Naive B cell (primary cell): ENCODE results near the gene CTBP1. TPM values are rescaled to one million over a fixed set of nuclear protein-coding genes. Genes with fewer than 3 reads are reported as not detected.

ENCODE experiments used
- ATAC-seq, 2 donors: fragments of 150-1000 bp; cut with Tn5 transposase; 2 replicates each; pipeline ENCODE4 v1.10.0; 2021; ENCODE audit warnings: low read depth in 2 of 2, mild to moderate bottlenecking in 2 of 2, moderate library complexity in 2 of 2
- DNase-seq: peaks from one replicate; pipeline ENCODE4 v3.0.0; 2022
- H3K27ac Mint-ChIP-seq, 6 donors: one replicate each; pipeline ENCODE4 v1.8.0; 2020 to 2022; ENCODE audit warnings: mild to moderate bottlenecking in 6 of 6, mixed read lengths in 6 of 6, moderate library complexity in 5 of 6, inconsistent platforms in 2 of 6
- H3K27me3 Mint-ChIP-seq, 3 donors: one replicate each; pipeline ENCODE4 v1.8.0; 2021 to 2022; ENCODE audit warnings: mixed read lengths in 3 of 3, mild to moderate bottlenecking in 1 of 3
- H3K36me3 Mint-ChIP-seq, 2 donors: one replicate each; pipeline ENCODE4 v1.8.0; 2020 to 2022; ENCODE audit warnings: mixed read lengths in 2 of 2, inconsistent platforms in 1 of 2, mild to moderate bottlenecking in 1 of 2
- H3K4me1 Mint-ChIP-seq, 3 donors: one replicate each; pipeline ENCODE4 v1.8.0; 2020 to 2022; ENCODE audit warnings: mixed read lengths in 3 of 3, inconsistent platforms in 1 of 3, mild to moderate bottlenecking in 1 of 3, moderate library complexity in 1 of 3
- H3K4me3 Mint-ChIP-seq, 8 donors: one replicate each; pipeline ENCODE4 v1.8.0; 2020 to 2022; ENCODE audit warnings: mild to moderate bottlenecking in 8 of 8, mixed read lengths in 8 of 8, moderate library complexity in 8 of 8, inconsistent platforms in 2 of 8
- H3K9me3 Mint-ChIP-seq, 7 donors: one replicate each; pipeline ENCODE4 v1.8.0; 2020 to 2022; ENCODE audit warnings: mixed read lengths in 7 of 7, mild to moderate bottlenecking in 5 of 7, inconsistent platforms in 2 of 7, moderate library complexity in 1 of 7
- polyA plus RNA-seq, 6 donors: library from polyadenylated mRNA; unstranded; fragments of 300-500 nt; fragmentation: Illumina TruSeq; gene quantifications; one replicate each; pipeline ENCODE4 v1.2.3, GENCODE V29; 2021; ENCODE audit warnings: low read depth in 6 of 6

The CTBP1 gene
- polyA plus RNA-seq, 6 donors from 2014 or later: 46.4 to 98.8 (median 79.8) TPM

- Mint-ChIP-seq H3K4me1 (peaks cover 23 to 25% (median 24%) of the 10 kb centered on the region in 3 donors), H3K27ac (no peak overlapping the region), H3K9me3 (peaks cover 0 to 14% (median 6%) of the 10 kb centered on the region in 7 donors), H3K4me3 (no peak overlapping the region), H3K36me3 (peaks cover 0 to 4% of the 10 kb centered on the region in 2 donors), H3K27me3 (no peaks in the 10 kb centered on the region)
- DNase-seq (no peak), ATAC-seq (no peak)
Observed at GRCh38 chr4:1271686-1272085, 22.8 kb upstream of the CTBP1 start.

- Mint-ChIP-seq H3K9me3 (peaks cover 0 to 14% (median 6%) of the 10 kb centered on the region in 7 donors), H3K36me3 (no peaks in the 10 kb centered on the region), H3K27me3 (no peaks in the 10 kb centered on the region), H3K27ac (peak overlapping the region in 4 of 6 donors; percentile 44 to 82 (median 65)), H3K4me1 (peaks cover 24 to 29% (median 26%) of the 10 kb centered on the region in 3 donors), H3K4me3 (peak overlapping the region in 4 of 8 donors; percentile 2 to 55 (median 30))
- ATAC-seq (no peak), DNase-seq (no peak)
Observed at GRCh38 chr4:1269209-1269608, 20.3 kb upstream of the CTBP1 start.

DNA sequence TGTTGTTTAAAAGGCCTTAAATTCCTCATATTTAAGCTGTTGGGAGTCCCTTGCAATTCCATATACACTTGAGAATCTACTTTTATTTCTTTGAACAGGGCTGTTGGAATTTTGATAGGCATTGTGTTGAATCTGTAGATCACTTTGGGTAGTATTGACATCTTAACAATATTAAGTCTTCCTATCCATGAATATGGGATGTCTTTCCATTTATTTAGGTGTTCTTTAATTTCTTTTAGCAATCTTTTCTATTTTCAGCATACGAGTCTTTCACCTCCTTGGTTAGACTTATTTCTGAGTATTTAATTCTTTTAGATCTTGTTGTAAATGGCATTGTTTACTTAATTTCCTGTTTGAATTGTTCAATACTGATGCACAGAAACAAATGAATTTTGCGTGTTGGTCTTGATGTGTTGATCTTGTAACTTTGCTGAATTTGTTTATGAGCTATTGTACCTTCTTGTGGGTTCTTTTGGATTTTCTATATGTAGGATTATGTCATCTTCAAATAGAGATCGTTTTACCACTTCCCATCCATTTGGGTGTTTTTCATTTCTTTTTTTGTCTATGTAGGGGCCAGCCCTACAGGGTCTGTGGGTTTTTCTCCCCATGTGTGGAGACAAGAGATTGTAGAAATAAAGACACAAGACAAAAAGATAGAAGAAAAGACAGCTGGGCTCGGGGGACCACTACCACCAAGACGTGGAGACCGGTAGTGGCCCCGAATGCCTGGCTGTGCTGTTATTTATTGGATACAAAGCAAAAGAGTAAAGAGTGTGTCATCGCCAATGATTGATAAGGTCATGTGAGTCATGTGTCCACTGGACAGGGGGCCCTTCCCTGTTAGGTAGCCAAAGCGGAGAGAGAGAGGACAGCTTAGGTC is 18.2 kb upstream of the CTBP1 start:
- H3K4me3 Mint-ChIP-seq: peak overlapping the region; percentile 62 to 94 (median 87)
- peak overlapping the region; percentile 86 to 97 (median 94) for H3K27ac Mint-ChIP-seq
- DNase-seq (no peak), ATAC-seq (peak; percentile 40 to 48)
- H3K4me1 Mint-ChIP-seq: peaks cover 24 to 29% (median 26%) of the 10 kb centered on the region in 3 donors
- H3K36me3 Mint-ChIP-seq: no peaks in the 10 kb centered on the region
- peaks cover 0 to 14% (median 6%) of the 10 kb centered on the region in 7 donors for H3K9me3 Mint-ChIP-seq
- no peaks in the 10 kb centered on the region for H3K27me3 Mint-ChIP-seq

- Mint-ChIP-seq H3K27ac (peak overlapping the region in 1 of 6 donors; percentile 11), H3K4me1 (peaks cover 31 to 36% (median 31%) of the 10 kb centered on the region in 3 donors)
Observed at GRCh38 chr4:1265351-1265750, 16.4 kb upstream of the CTBP1 start.

DNA sequence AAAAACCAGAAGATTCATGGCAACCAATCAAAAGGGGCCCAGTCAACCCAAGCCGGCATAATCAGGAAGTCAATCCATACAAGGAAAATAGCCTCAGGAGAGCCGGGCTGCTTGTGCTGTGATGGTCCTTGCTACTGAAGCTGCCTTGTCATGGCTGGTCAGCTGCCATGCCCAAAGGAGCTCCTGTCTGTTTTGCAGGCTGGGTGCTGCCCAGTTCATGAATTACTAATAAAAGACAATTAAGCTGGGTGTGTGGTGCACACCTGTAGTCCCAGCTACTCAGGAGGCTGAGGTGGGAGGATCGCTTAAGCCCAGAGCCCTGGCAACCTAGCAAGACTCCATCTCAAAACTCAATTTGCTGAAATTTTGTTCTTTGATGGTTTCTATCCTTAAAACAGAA is 16.0 kb upstream of the CTBP1 start:
- Mint-ChIP-seq H3K36me3 (no peaks in the 10 kb centered on the region), H3K27ac (peak overlapping the region in 1 of 6 donors; percentile 11), H3K27me3 (no peaks in the 10 kb centered on the region), H3K9me3 (peaks cover 0 to 10% (median 6%) of the 10 kb centered on the region in 7 donors), H3K4me1 (peaks cover 27 to 35% (median 29%) of the 10 kb centered on the region in 3 donors), H3K4me3 (no peak overlapping the region)
- no peak for DNase-seq
- ATAC-seq: no peak

More at GRCh38 chr4:1265351-1265750, 16.4 kb upstream of the CTBP1 start:
- Mint-ChIP-seq H3K4me3 (no peak overlapping the region), H3K9me3 (peaks cover 0 to 12% (median 6%) of the 10 kb centered on the region in 7 donors), H3K27me3 (no peaks in the 10 kb centered on the region), H3K36me3 (no peaks in the 10 kb centered on the region)
- ATAC-seq (no peak), DNase-seq (no peak)

DNA sequence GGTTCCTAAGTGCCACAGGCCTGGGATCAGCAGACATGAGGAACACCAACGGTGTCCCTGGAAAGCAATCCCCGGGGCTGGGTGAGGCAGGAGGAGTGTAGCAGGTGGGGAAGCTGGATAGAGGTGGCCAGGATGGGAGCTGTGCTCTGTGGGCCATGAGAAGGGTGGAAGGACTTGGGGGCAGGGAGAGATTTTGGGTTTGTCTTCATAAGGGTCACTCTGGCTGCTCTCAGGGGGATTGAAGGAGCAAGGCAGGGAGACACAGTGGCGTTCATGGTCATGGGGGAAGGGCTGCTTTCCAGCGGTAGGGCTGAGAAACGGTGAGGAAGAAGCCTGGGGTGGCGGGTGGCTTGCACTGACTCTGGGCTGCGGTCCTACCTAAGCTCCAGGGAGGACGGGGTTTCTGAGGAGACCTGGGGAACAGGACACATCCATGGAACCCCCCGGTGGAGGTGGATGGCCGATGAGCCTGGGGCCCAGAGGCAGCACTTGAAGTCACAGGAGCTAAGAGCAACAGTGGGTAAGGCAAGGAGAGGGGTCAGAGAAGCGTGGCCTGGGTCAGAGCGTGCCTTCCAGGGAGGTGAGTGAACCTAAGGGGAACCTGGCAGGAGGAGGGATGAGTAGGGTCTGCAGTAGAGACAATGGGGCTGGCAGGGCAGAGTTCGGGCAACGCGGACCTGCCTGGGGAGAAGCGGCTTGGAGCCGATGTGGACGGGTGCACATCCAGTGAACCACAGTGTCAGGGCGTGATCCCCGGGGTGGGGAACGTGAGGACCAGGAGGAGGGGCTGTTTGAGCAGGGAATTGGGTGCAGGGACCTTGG is 12.4 kb upstream of the CTBP1 start:
- H3K4me1 Mint-ChIP-seq: peaks cover 8 to 22% (median 17%) of the 10 kb centered on the region in 3 donors
- no peaks in the 10 kb centered on the region for H3K27me3 Mint-ChIP-seq
- H3K27ac Mint-ChIP-seq: peak overlapping the region in 5 of 6 donors; percentile 61 to 82 (median 69)
- DNase-seq (no peak), ATAC-seq (no peak)
- peaks cover 0 to 5% (median 0%) of the 10 kb centered on the region in 7 donors for H3K9me3 Mint-ChIP-seq
- H3K4me3 Mint-ChIP-seq: peak overlapping the region in 1 of 8 donors; percentile 55
- no peaks in the 10 kb centered on the region for H3K36me3 Mint-ChIP-seq

GRCh38 chr4:1260418-1261106 is 11.6 kb upstream of the CTBP1 start:
- Mint-ChIP-seq H3K27ac (peak overlapping the region in 4 of 6 donors; percentile 47 to 92 (median 65)), H3K36me3 (no peaks in the 10 kb centered on the region), H3K9me3 (peaks cover 0 to 8% (median 0%) of the 10 kb centered on the region in 7 donors), H3K27me3 (no peaks in the 10 kb centered on the region), H3K4me1 (peaks cover 10 to 22% (median 19%) of the 10 kb centered on the region in 3 donors), H3K4me3 (peak overlapping the region in 3 of 8 donors; percentile 5 to 44 (median 16))
- ATAC-seq (no peak), DNase-seq (no peak)

DNA sequence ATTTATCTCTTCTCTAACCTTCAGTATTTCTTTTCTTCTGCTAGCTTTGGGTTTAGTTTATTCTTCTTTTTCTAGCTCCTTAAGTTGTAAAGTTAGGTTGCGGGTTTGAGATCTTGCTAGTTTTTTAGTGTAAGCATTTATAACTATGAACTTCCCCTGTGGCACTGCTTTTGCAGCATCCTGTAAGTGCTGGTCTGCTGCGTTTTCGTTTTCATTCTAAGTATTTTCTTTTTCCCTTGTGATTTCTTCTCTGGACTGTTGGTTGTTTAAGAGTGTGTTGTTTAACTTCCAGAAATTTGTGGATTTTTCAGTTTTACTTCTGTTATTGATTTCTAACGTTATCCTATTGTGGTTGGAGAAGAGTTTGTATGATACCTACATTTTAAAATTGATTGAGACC is 11.0 kb upstream of the CTBP1 start:
- ATAC-seq (no peak), DNase-seq (no peak)
- H3K9me3 Mint-ChIP-seq: peaks cover 0 to 9% (median 0%) of the 10 kb centered on the region in 7 donors
- peaks cover 10 to 23% (median 19%) of the 10 kb centered on the region in 3 donors for H3K4me1 Mint-ChIP-seq
- peak overlapping the region in 4 of 6 donors; percentile 58 to 71 (median 65) for H3K27ac Mint-ChIP-seq
- H3K4me3 Mint-ChIP-seq: peak overlapping the region in 4 of 8 donors; percentile 2 to 73 (median 12)
- no peaks in the 10 kb centered on the region for H3K27me3 Mint-ChIP-seq
- H3K36me3 Mint-ChIP-seq: no peaks in the 10 kb centered on the region

GRCh38 chr4:1258457-1258856 is 9.5 kb upstream of the CTBP1 start:
- H3K4me1 Mint-ChIP-seq: peaks cover 18 to 28% (median 27%) of the 10 kb centered on the region in 3 donors
- no peaks in the 10 kb centered on the region for H3K36me3 Mint-ChIP-seq
- no peaks in the 10 kb centered on the region for H3K27me3 Mint-ChIP-seq
- H3K9me3 Mint-ChIP-seq: peaks cover 0 to 13% (median 0%) of the 10 kb centered on the region in 7 donors
- DNase-seq: no peak
- no peak overlapping the region for H3K4me3 Mint-ChIP-seq
- H3K27ac Mint-ChIP-seq: no peak overlapping the region
- no peak for ATAC-seq

DNA sequence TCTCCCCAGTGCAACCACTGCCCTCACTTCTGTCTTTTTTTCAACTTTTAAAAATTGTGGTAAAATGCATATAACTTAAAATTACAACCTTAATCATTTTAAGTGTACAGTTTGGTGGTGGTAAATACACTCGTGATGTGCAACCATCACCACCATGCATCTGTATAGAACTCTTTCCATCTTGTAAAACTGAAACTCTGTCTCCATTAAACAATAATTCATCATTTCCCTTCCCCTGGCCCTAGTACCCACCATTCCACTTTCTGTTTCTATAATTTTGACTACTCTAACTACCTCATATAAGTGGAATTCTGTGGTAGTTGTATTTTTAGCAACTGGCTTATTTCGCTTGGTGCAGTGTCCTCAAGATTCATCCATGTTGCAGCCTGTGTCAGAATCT is 6.8 kb upstream of the CTBP1 start:
- Mint-ChIP-seq H3K27ac (peak overlapping the region in 1 of 6 donors; percentile 2), H3K36me3 (no peaks in the 10 kb centered on the region), H3K27me3 (no peaks in the 10 kb centered on the region), H3K4me1 (peaks cover 30 to 41% (median 40%) of the 10 kb centered on the region in 3 donors), H3K4me3 (no peak overlapping the region), H3K9me3 (peaks cover 0 to 13% (median 0%) of the 10 kb centered on the region in 7 donors)
- ATAC-seq (no peak), DNase-seq (no peak)

GRCh38 chr4:1255151-1255550 is 6.2 kb upstream of the CTBP1 start:
- DNase-seq (no peak), ATAC-seq (no peak)
- Mint-ChIP-seq H3K27me3 (no peaks in the 10 kb centered on the region), H3K9me3 (peaks cover 0 to 13% (median 0%) of the 10 kb centered on the region in 7 donors), H3K27ac (peak overlapping the region in 1 of 6 donors; percentile 60), H3K4me1 (peaks cover 30 to 43% (median 40%) of the 10 kb centered on the region in 3 donors), H3K4me3 (no peak overlapping the region), H3K36me3 (no peaks in the 10 kb centered on the region)

GRCh38 chr4:1253831-1254230 is 4.9 kb upstream of the CTBP1 start:
- ATAC-seq (no peak), DNase-seq (no peak)
- Mint-ChIP-seq H3K4me3 (no peak overlapping the region), H3K27ac (peak overlapping the region in 1 of 6 donors; percentile 82), H3K36me3 (no peaks in the 10 kb centered on the region), H3K4me1 (peaks cover 31 to 49% (median 44%) of the 10 kb centered on the region in 3 donors), H3K27me3 (no peaks in the 10 kb centered on the region), H3K9me3 (peaks cover 0 to 13% (median 0%) of the 10 kb centered on the region in 7 donors)
